Liver (tissue), 9 donors: ENCODE data around the gene ATL2. TPM values are rescaled to one million over a fixed set of nuclear protein-coding genes. Genes with fewer than 3 reads are reported as not detected.

Experiments
- DNase-seq: peaks from one replicate; pipeline ENCODE4 v3.0.0-alpha.2; 2017; ENCODE audit warnings: low spot score
- H3K27ac ChIP-seq, 2 donors: one replicate each; pipeline ENCODE4 v1.7.0; 2013; ENCODE audit warnings: inconsistent platforms in 2 of 2, low read length in 2 of 2, control low read depth in 1 of 2, low read depth in 1 of 2, mild to moderate bottlenecking in 1 of 2
- H3K27me3 ChIP-seq, 4 donors: one replicate each; pipeline versions ENCODE4 v1.6.1 to v1.7.0; 2013; ENCODE audit warnings: low read length in 3 of 4, inconsistent platforms in 1 of 4, mild to moderate bottlenecking in 1 of 4, moderate library complexity in 1 of 4; ENCODE audit not compliant: control insufficient read depth in 4 of 4, insufficient read depth in 4 of 4
- H3K36me3 ChIP-seq, 4 donors: one replicate each; pipeline versions ENCODE4 v1.6.1 to v1.7.0; 2013; ENCODE audit warnings: low read length in 3 of 4, mild to moderate bottlenecking in 3 of 4, low read depth in 1 of 4, moderate library complexity in 1 of 4; ENCODE audit not compliant: control insufficient read depth in 4 of 4, insufficient read depth in 3 of 4
- H3K4me1 ChIP-seq, 4 donors: one replicate each; pipeline versions ENCODE4 v1.6.1 to v1.7.0; 2013; ENCODE audit warnings: low read length in 3 of 4, mild to moderate bottlenecking in 3 of 4, moderate library complexity in 1 of 4; ENCODE audit not compliant: control insufficient read depth in 4 of 4, insufficient read depth in 4 of 4
- H3K4me3 ChIP-seq, 3 donors: one replicate each; pipeline versions ENCODE4 v1.6.1 to v1.7.0; 2013; ENCODE audit warnings: low read length in 3 of 3, control low read depth in 1 of 3, low read depth in 1 of 3, mild to moderate bottlenecking in 1 of 3
- H3K9ac ChIP-seq, 2 donors: one replicate each; pipeline ENCODE4 v1.7.0; 2013; ENCODE audit warnings: low read length in 2 of 2, mild to moderate bottlenecking in 2 of 2, moderate library complexity in 2 of 2, control low read depth in 1 of 2, low read depth in 1 of 2
- H3K9me3 ChIP-seq, 4 donors: one replicate each; pipeline versions ENCODE4 v1.6.1 to v1.7.0; 2013; ENCODE audit warnings: low read length in 3 of 4; ENCODE audit not compliant: control insufficient read depth in 4 of 4
- CTCF ChIP-seq: fragments of 150-350 bp; IDR thresholded peaks from 2 replicates; pipeline ENCODE4 v1.5.1; 2017; ENCODE audit warnings: improper control_type of control experiment, low read depth, low read length; ENCODE audit not compliant: missing input control
- GABPA ChIP-seq, 2 donors: IDR thresholded peaks in 1 of 2; conservative IDR thresholded peaks in 1 of 2; 2 replicates each; pipeline ENCODE4 v1.6.1; 2016; ENCODE audit warnings: antibody characterized with exemption in 2 of 2, mild to moderate bottlenecking in 1 of 2, moderate library complexity in 1 of 2
- HNF4A ChIP-seq, 2 donors: conservative IDR thresholded peaks; 2 replicates each; pipeline ENCODE4 v1.6.1; 2016; ENCODE audit warnings: antibody characterized with exemption in 2 of 2, mild to moderate bottlenecking in 2 of 2
- HNF4G ChIP-seq: IDR thresholded peaks from 2 replicates; pipeline ENCODE4 v1.6.1; 2016; ENCODE audit warnings: antibody characterized with exemption
- JUND ChIP-seq, 2 donors: IDR thresholded peaks; 2 replicates each; pipeline ENCODE4 v1.6.1; 2016; ENCODE audit warnings: antibody characterized with exemption in 2 of 2
- NR2F2 ChIP-seq: IDR thresholded peaks from 2 replicates; pipeline ENCODE4 v1.6.1; 2016; ENCODE audit warnings: antibody characterized with exemption
- RAD21 ChIP-seq, 2 donors: IDR thresholded peaks; 2 replicates each; pipeline ENCODE4 v1.6.1; 2016; ENCODE audit warnings: antibody characterized with exemption in 2 of 2, mild to moderate bottlenecking in 2 of 2
- REST ChIP-seq: IDR thresholded peaks from 2 replicates; pipeline ENCODE4 v1.6.1; 2016; ENCODE audit warnings: antibody characterized with exemption, mild to moderate bottlenecking
- RXRA ChIP-seq, 2 donors: IDR thresholded peaks; 2 replicates each; pipeline ENCODE4 v1.6.1; 2017 to 2018; ENCODE audit warnings: antibody characterized with exemption in 2 of 2, mild to moderate bottlenecking in 1 of 2
- SP1 ChIP-seq: IDR thresholded peaks from 2 replicates; pipeline ENCODE4 v1.6.1; 2018; ENCODE audit warnings: antibody characterized with exemption, mild to moderate bottlenecking
- TAF1 ChIP-seq: conservative IDR thresholded peaks from 2 replicates; pipeline ENCODE4 v1.6.1; 2016; ENCODE audit warnings: antibody characterized with exemption, mild to moderate bottlenecking
- YY1 ChIP-seq: IDR thresholded peaks from 2 replicates; pipeline ENCODE4 v1.6.1; 2016; ENCODE audit warnings: antibody characterized with exemption, mild to moderate bottlenecking
- WGBS: extraction: QIAGEN DNeasy Blood & Tissue Kit; methylation state at CpG from one replicate; pipeline ENCODE4 v1.1.7; 2013; 5-methylcytosine and 5-hydroxymethylcytosine counted together
- polyA plus RNA-seq, 2 donors: library from polyadenylated mRNA; stranded (reverse) in 1 of 2; unstranded in 1 of 2; fragments of 200-250 nt in 1 of 2; fragments of >200 nt in 1 of 2; fragmentation: Nextera tagmentation in 1 of 2; extraction: Ambion mirVana in 1 of 2; gene quantifications; one replicate each; pipeline versions ENCODE4 v1.2.1 to v1.2.3, GENCODE V29; 2013 to 2015
- total RNA-seq, 2 donors: library from RNA; depleted of rRNA; stranded (reverse); fragments of >200 nt; gene quantifications; one replicate each; pipeline ENCODE4 v1.2.3, GENCODE V29; 2014
- TF ChIP-seq, protein P1 (sequence below): IDR thresholded peaks from 2 replicates; pipeline ENCODE4 v1.6.1; 2016; ENCODE audit warnings: antibody characterized with exemption
- donor health status: healthy.
- donor health status: healthy.
- donor health status: healthy.
- donor health status: healthy.
- donor health status: healthy.

Gene ATL2
- total and polyA plus RNA-seq, 4 donors, result 21.0 to 163 (median 45.8) TPM

- Histone ChIP-seq H3K9me3 (no peaks in the 10 kb centered on the region), H3K4me3 (no peak overlapping the region), H3K27ac (no peak overlapping the region), H3K9ac (no peak overlapping the region), H3K4me1 (no peaks in the 10 kb centered on the region), H3K36me3 (no peaks in the 10 kb centered on the region), H3K27me3 (no peaks in the 10 kb centered on the region)
- 94% methylated on average over 3 of the region's 3 CpGs for WGBS
- no peak for DNase-seq
- TF ChIP-seq TAF1 (no peak), YY1 (no peak), JUND (IDR thresholded peaks at IDR 0.05) (no peak), HNF4A (conservative IDR thresholded peaks at IDR 0.05) (no peak)
These were observed 108.3 kb downstream of the ATL2 start for GRCh38 chr2:38268691-38269327.

- no peak for DNase-seq
- WGBS, result 95% methylated on average over 2 of the region's 2 CpGs
- Histone ChIP-seq H3K4me3 (no peak overlapping the region), H3K27ac (no peak overlapping the region), H3K36me3 (no peaks in the 10 kb centered on the region), H3K9me3 (no peaks in the 10 kb centered on the region), H3K27me3 (no peaks in the 10 kb centered on the region), H3K4me1 (no peaks in the 10 kb centered on the region), H3K9ac (no peak overlapping the region)
- TF ChIP-seq, protein P1, sequence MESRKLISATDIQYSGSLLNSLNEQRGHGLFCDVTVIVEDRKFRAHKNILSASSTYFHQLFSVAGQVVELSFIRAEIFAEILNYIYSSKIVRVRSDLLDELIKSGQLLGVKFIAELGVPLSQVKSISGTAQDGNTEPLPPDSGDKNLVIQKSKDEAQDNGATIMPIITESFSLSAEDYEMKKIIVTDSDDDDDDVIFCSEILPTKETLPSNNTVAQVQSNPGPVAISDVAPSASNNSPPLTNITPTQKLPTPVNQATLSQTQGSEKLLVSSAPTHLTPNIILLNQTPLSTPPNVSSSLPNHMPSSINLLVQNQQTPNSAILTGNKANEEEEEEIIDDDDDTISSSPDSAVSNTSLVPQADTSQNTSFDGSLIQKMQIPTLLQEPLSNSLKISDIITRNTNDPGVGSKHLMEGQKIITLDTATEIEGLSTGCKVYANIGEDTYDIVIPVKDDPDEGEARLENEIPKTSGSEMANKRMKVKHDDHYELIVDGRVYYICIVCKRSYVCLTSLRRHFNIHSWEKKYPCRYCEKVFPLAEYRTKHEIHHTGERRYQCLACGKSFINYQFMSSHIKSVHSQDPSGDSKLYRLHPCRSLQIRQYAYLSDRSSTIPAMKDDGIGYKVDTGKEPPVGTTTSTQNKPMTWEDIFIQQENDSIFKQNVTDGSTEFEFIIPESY, result no peak
- no peak for TF ChIP-seq GABPA (IDR thresholded peaks at IDR 0.05 in 1 of 2, conservative IDR thresholded peaks at IDR 0.05 in 1 of 2)
These were observed 109.1 kb downstream of the ATL2 start for GRCh38 chr2:38268001-38268400.

DNA sequence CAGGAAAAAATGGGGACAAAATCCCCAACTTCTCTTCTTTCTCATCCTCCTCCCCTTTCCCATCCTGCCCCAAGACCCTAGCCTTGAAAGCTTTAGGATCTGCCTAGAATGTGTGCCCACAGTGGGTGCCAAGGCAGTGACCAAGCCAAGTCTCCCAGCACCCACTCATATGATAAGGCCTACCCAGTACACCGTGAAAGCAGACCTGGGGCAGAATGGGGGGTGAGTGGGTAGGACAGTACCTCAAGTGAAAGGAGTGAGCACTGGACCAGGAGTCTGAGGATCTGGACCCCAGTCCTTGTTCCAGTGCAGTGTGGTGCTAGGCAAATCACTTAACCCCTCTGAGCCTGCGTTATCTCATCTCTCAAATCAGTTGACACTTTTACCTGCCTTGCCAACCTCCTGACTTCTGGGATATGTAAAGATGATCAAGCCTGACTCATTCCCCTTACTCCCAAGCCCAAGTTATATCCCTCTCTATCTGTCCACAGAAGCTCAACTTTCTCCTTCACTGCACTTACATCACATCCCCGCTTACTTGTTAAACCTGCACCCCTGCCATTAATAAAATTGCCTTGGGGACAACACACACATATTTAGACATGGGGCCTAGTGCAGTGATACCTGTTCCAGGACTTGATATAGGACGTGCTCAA is 109.7 kb downstream of the ATL2 start:
- no peak overlapping the region for H3K27ac ChIP-seq
- DNase-seq, result no peak
- TF ChIP-seq JUND (IDR thresholded peaks at IDR 0.05), result no peak
- TF ChIP-seq REST, result no peak
- TF ChIP-seq RXRA (IDR thresholded peaks at IDR 0.05), result no peak
- TF ChIP-seq NR2F2, result no peak
- TF ChIP-seq CTCF, result no peak
- TF ChIP-seq YY1, result no peak
- TF ChIP-seq, protein P1, result no peak
- TF ChIP-seq SP1, result no peak
- no peak for TF ChIP-seq RAD21 (IDR thresholded peaks at IDR 0.05)
- TF ChIP-seq HNF4A (conservative IDR thresholded peaks at IDR 0.05), result no peak
- TF ChIP-seq HNF4G, result no peak

More for the DNA sequence above, 109.7 kb downstream of the ATL2 start:
- no peaks in the 10 kb centered on the region for H3K9me3 ChIP-seq
- H3K4me3 ChIP-seq, result no peak overlapping the region
- no peaks in the 10 kb centered on the region for H3K27me3 ChIP-seq
- no peak overlapping the region for H3K9ac ChIP-seq
- H3K36me3 ChIP-seq, result no peaks in the 10 kb centered on the region
- H3K4me1 ChIP-seq, result no peaks in the 10 kb centered on the region
- WGBS, result 99% methylated on average over 4 of the region's 4 CpGs
